PC-3 (cell line): ENCODE results near the gene RGS7. TPM values are rescaled to one million over a fixed set of nuclear protein-coding genes. Genes with fewer than 3 reads are reported as not detected.
A peak's percentile ranks its signal among the peaks of the same experiment; 100 is the strongest.

Experiments
- ATAC-seq: fragments of 200-7000 bp; cut with Tn5 transposase; 2 replicates; pipeline ENCODE4 v1.9.1; 2020; ENCODE audit warnings: mild to moderate bottlenecking, moderate library complexity
- BruUV-seq: library from RNA; stranded (reverse); fragments of 400-500 nt; replicated peaks from 2 replicates; lab custom pipeline; 2021; lab: Mats Ljungman, UMichigan
- CTCF ChIA-PET: fragments of 300-600 bp; sonication (Branson Sonifier 250); formaldehyde crosslinking; loops from one replicate; lab custom pipeline; 2022; ENCODE audit warnings: antibody characterized with exemption; lab: Charles Lee
- POLR2A ChIA-PET: fragments of 300-600 bp; sonication (Branson Sonifier 250); formaldehyde crosslinking; loops from one replicate; lab custom pipeline; 2022; ENCODE audit warnings: antibody characterized with exemption; ENCODE audit not compliant: unreplicated experiment; lab: Charles Lee
- DNase-seq: peaks from one replicate; pipeline ENCODE4 v3.0.0-alpha.2; 2015
- H2AFZ ChIP-seq: fragments of 300-600 bp; sonication (generic); 2 replicates; pipeline ENCODE4 v1.6.0; 2016; ENCODE audit warnings: antibody characterized with exemption, low read length
- H3F3A ChIP-seq: fragments of 300-600 bp; sonication (generic); one replicate; pipeline ENCODE4 v1.6.0; 2017; ENCODE audit warnings: antibody characterized with exemption, low read length, control low read depth, mild to moderate bottlenecking; ENCODE audit not compliant: unreplicated experiment
- H3K27ac ChIP-seq: fragments of 300-600 bp; sonication (generic); 2 replicates; pipeline ENCODE4 v1.5.1; 2016; ENCODE audit warnings: mild to moderate bottlenecking, low read length
- H3K27me3 ChIP-seq: fragments of 300-600 bp; sonication (generic); 2 replicates; pipeline ENCODE4 v1.6.1; 2016; ENCODE audit warnings: low read length, mixed read lengths
- H3K36me3 ChIP-seq: fragments of 300-600 bp; sonication (generic); 2 replicates; pipeline ENCODE4 v1.6.1; 2016; ENCODE audit warnings: low read depth, mixed run types, low read length, mixed read lengths
- H3K4me1 ChIP-seq: fragments of 300-600 bp; sonication (generic); 2 replicates; pipeline ENCODE4 v1.5.1; 2016; ENCODE audit warnings: low read length; ENCODE audit not compliant: insufficient read depth
- H3K4me2 ChIP-seq: fragments of 300-600 bp; sonication (generic); 2 replicates; pipeline ENCODE4 v1.6.0; 2016; ENCODE audit warnings: low read length
- H3K4me3 ChIP-seq: fragments of 300-600 bp; sonication (generic); 2 replicates; pipeline ENCODE4 v1.5.1; 2016; ENCODE audit warnings: mild to moderate bottlenecking, low read length, mixed read lengths
- H3K79me2 ChIP-seq: fragments of 300-600 bp; sonication (generic); 2 replicates; pipeline ENCODE4 v1.6.1; 2017; ENCODE audit warnings: low read length, mixed read lengths
- H3K9ac ChIP-seq: fragments of 300-600 bp; sonication (generic); 2 replicates; pipeline ENCODE4 v1.6.0; 2016; ENCODE audit warnings: mild to moderate bottlenecking, low read length
- H3K9me2 ChIP-seq: fragments of 300-600 bp; sonication (generic); replicated peaks from 2 replicates; pipeline ENCODE4 v1.6.1; 2016; ENCODE audit warnings: mixed run types, low read length, mixed read lengths
- H3K9me3 ChIP-seq: fragments of 300-600 bp; sonication (generic); 2 replicates; pipeline ENCODE4 v1.6.1; 2016; ENCODE audit warnings: low read length, mixed read lengths
- H4K20me1 ChIP-seq: fragments of 300-600 bp; sonication (generic); 2 replicates; pipeline ENCODE4 v1.6.1; 2016; ENCODE audit warnings: low read length, mixed read lengths
- CTCF ChIP-seq: fragments of 300-600 bp; sonication (generic); conservative IDR thresholded peaks from 2 replicates; pipeline ENCODE4 v1.5.1; 2017; ENCODE audit warnings: antibody characterized with exemption, low read depth, mild to moderate bottlenecking, low read length
- EZH2 ChIP-seq: fragments of 300-600 bp; sonication (generic); IDR thresholded peaks from one replicate; pipeline ENCODE4 v1.6.1; 2017; ENCODE audit warnings: antibody characterized with exemption, mild to moderate bottlenecking, low read length; ENCODE audit not compliant: unreplicated experiment
- EZH2phosphoT487 ChIP-seq: fragments of 300-600 bp; sonication (generic); IDR thresholded peaks from 2 replicates; pipeline ENCODE4 v1.6.1; 2018; ENCODE audit warnings: mild to moderate bottlenecking, antibody characterized with exemption, low read length, borderline replicate concordance
- intact Hi-C: fragments of 100-400 bp; cut with micrococcal nuclease; formaldehyde crosslinking; loops from 2 replicates; pipeline ENCODE4 v1.9.0; 2023
- total RNA-seq: library from RNA; depleted of rRNA; stranded (reverse); fragments of >200 nt; gene quantifications from 2 replicates; pipeline ENCODE4 v1.2.3, GENCODE V29; 2014

RGS7 gene
- total RNA-seq, 1 experiment from 2014 or later: 0.15 TPM

- Histone ChIP-seq H3K4me3 (no peak overlapping the region), H4K20me1 (no peaks in the 10 kb centered on the region), H3K9me3 (no peaks in the 10 kb centered on the region), H3K4me2 (peak overlapping the region; percentile 76), H3K36me3 (no peaks in the 10 kb centered on the region), H3K79me2 (no peaks in the 10 kb centered on the region), H3K27ac (peak overlapping the region; percentile 91), H3F3A (peaks cover 7% of the 10 kb centered on the region), H3K9ac (no peak overlapping the region), H3K27me3 (no peaks in the 10 kb centered on the region), H3K4me1 (peaks cover 66% of the 10 kb centered on the region), H2AFZ (no peak overlapping the region), H3K9me2 (no peaks in the 10 kb centered on the region)
- POLR2A ChIA-PET: no interaction called here
- TF ChIP-seq EZH2phosphoT487 (no peak), EZH2 (no peak), CTCF (no peak)
- CTCF ChIA-PET: no interaction called here
- DNase-seq (peak; percentile 67), ATAC-seq (no peak)
- BruUV-seq: no TSS peak
- intact Hi-C loops: no loop called here
Measured at GRCh38 chr1:240801442-240801841, 555.6 kb downstream of the RGS7 start.

GRCh38 chr1:240800291-240800690 lies 556.7 kb downstream of the RGS7 start:
- H3K27me3 ChIP-seq: no peaks in the 10 kb centered on the region
- ChIA-PET CTCF (no interaction called here), POLR2A (no interaction called here)
- DNase-seq (peak; percentile 30), ATAC-seq (no peak)
- peaks cover 59% of the 10 kb centered on the region for H3K4me1 ChIP-seq
- intact Hi-C loops: no loop called here
- no peak overlapping the region for H3K9ac ChIP-seq
- H4K20me1 ChIP-seq: no peaks in the 10 kb centered on the region
- H3F3A ChIP-seq: peaks cover 7% of the 10 kb centered on the region
- H3K9me3 ChIP-seq: no peaks in the 10 kb centered on the region
- no peak overlapping the region for H3K4me2 ChIP-seq
- no peaks in the 10 kb centered on the region for H3K79me2 ChIP-seq
- no peak overlapping the region for H3K4me3 ChIP-seq
- no peaks in the 10 kb centered on the region for H3K36me3 ChIP-seq
- BruUV-seq: no TSS peak
- H2AFZ ChIP-seq: peak overlapping the region; percentile 16; the same call in 1 of the 2 replicates
- no peak overlapping the region for H3K27ac ChIP-seq
- TF ChIP-seq EZH2 (no peak), CTCF (no peak), EZH2phosphoT487 (no peak)
- no peaks in the 10 kb centered on the region for H3K9me2 ChIP-seq

- H3K4me3 ChIP-seq: no peak overlapping the region
- intact Hi-C loops: no loop called here
- TF ChIP-seq EZH2 (no peak), EZH2phosphoT487 (no peak), CTCF (no peak)
- peak; percentile 88 for ATAC-seq
- DNase-seq: peak; percentile 93
- H3K79me2 ChIP-seq: no peaks in the 10 kb centered on the region
- H3K27ac ChIP-seq: no peak overlapping the region
- ChIA-PET CTCF (no interaction called here), POLR2A (no interaction called here)
- no peak overlapping the region for H3K9ac ChIP-seq
- H3K27me3 ChIP-seq: no peaks in the 10 kb centered on the region
- H2AFZ ChIP-seq: no peak overlapping the region
- no peaks in the 10 kb centered on the region for H3K9me2 ChIP-seq
- peak overlapping the region; percentile 2; the same call in 1 of the 2 replicates for H3K4me2 ChIP-seq
- no peaks in the 10 kb centered on the region for H3F3A ChIP-seq
- no peaks in the 10 kb centered on the region for H4K20me1 ChIP-seq
- BruUV-seq: no TSS peak
- no peaks in the 10 kb centered on the region for H3K9me3 ChIP-seq
- H3K36me3 ChIP-seq: no peaks in the 10 kb centered on the region
- H3K4me1 ChIP-seq: peaks cover 38% of the 10 kb centered on the region
Measured at GRCh38 chr1:240797050-240797449, 560.0 kb downstream of the RGS7 start.
